Stimulated activated CD4-positive, alpha-beta T cell treated with anti-CD3 and anti-CD28 coated beads, TNF-alpha, amount 100 ng/mL, for 24 hours (primary cell): Measurements from ENCODE around the gene RGPD8.
"Not testable (repeated sequence)": the region's sequence is repeated elsewhere in the genome, so short reads cannot be mapped to it uniquely, and the experiment has no call there.

ENCODE experiments used
- DNase-seq, 3 experiments: peaks; one replicate each; pipeline ENCODE4 v3.0.0-alpha.2; 2020; ENCODE audit warnings: low read depth in 3 of 3

The RGPD8 gene

GRCh38 chr2:112435716-112436431, 2.4 kb upstream of the RGPD8 start:
- not testable (repeated sequence) for DNase-seq

- not testable (repeated sequence) for DNase-seq
Measured at GRCh38 chr2:112434890-112435715, 1.7 kb upstream of the RGPD8 start.

DNA sequence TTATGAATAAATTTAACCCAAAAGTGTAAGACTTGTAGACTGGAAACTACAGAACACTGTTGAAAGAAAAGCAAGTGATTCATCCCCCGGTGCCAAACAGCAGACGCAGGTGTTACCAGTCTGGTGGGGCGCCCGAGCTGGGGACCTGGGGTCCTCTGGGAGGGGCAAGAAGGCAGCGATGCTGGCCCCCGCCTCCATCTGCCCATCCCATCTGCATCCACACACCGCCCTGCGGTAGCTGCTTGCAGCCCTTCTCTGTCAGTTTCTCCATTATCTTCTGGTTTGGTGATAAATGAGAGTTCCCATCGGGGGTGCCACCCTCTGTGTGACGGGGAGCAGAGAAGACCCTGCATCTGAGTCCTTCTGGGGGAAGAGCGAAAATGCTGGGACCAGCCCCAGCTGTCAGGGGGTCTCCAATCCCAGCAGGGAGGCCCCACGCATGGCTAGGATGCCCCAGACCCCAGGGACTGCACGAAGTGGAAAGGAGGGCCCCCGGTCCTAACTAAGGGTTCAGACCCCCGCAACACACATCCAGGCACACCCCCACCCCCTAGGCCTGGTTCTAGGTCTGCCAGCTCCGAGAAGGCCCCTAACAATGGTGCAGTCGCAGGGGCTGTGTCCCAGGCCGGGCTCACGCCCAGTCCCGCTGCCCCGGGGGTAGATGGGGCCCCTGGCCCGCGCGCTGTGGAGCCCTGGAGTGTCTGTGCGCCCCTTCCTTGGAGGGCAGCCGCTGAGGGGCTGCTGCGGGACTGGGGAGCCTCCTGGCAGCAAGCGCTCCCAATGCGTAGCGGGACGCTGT, 686 bp upstream of the RGPD8 start:
- DNase-seq: no peak

DNA sequence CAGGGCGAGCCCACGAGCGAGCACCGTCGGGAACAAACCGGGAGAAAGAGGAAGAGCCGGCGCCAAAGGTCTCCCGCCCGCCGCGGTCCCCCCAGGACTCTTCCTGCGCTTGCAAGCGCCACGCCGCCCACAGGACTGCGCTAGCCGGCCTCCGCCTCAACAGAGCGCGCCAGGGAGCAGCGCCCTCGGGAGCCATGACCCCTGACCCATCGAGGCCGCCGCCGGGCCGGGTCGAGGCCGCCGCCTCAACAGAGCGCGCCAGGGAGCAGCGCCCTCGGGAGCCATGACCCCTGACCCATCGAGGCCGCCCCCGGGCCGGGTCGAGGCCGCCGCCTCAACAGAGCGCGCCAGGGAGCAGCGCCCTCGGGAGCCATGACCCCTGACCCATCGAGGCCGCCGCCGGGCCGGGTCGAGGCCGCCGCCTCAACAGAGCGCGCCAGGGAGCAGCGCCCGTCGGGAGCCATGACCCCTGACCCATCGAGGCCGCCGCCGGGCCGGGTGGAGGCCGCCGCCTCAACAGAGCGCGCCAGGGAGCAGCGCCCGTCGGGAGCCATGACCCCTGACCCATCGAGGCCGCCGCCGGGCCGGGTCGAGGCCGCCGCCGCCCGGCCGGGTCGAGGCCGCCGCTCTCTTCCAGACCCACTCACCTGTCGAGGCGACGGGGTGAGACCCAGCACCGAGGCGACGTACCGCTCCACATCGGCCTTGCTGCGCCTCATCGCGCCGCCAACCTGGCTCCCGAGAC, 538 bp downstream of the RGPD8 start:
- DNase-seq: peak in 1 of 3 experiments; percentile 46

- not testable (repeated sequence) for DNase-seq
Measured at GRCh38 chr2:112432390-112432734, 1.1 kb downstream of the RGPD8 start.

- DNase-seq: not testable (repeated sequence)
Measured at GRCh38 chr2:112431587-112432295, 1.7 kb downstream of the RGPD8 start.

- DNase-seq: not testable (repeated sequence)
Measured at GRCh38 chr2:112424553-112424952, 8.9 kb downstream of the RGPD8 start.

DNA sequence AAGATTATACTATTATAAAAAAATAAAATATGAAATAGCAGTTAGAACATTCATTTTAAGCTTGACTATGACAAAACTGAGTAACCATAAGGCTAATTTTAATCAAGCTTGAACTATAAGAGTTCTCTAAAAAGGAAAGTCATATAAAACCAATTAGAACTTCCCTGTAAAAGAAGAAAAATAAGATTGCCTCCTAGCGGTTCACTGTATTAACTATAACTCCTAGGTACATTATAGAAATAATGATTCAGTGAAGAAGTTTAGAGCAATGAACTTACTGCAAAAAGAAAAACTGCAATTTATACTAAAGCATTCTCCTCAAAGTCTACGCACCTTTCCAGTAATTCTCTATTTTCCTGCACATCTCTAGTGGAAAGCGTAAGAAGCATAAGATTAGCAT, 16.6 kb downstream of the RGPD8 start:
- DNase-seq: not testable (repeated sequence)

DNA sequence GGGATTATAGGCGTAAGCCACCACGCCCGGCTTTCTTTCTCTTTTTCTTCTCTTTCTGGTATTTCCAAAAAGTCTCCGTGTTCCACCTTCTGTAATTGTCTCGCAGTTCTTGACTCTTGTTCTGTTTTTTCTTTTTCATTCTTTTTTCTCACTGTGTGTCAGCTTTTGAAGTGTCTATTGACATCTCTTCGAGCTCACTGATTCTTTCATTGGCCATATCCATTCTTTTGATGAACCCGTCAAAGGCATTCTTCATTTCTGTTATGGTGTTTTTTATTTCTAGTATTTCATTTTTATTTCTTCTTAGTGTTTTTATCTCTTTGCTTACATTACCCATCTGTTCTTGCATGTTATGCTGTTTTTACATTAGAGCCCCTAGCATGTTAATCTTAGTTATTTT, 73.4 kb downstream of the RGPD8 start:
- not testable (repeated sequence) for DNase-seq

DNA sequence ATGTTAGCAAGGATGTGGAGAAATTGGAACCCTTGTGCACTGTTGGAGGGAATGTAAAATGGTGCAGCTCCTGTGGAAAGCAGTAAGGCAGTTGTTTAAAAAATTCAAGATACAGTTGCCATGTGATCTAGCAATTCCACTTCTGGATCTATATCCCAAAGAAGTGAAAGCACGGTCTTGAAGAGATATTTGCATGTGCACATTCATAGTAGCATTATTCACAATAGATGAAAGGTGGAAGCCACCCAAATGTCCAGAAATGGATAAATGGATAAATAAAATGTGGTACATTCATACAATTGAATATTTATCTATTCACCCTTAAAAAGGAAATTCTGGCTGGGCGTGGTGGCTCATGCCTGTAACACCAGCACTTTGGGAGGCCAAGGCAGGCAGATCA, 79.1 kb downstream of the RGPD8 start:
- DNase-seq: not testable (repeated sequence)

DNA sequence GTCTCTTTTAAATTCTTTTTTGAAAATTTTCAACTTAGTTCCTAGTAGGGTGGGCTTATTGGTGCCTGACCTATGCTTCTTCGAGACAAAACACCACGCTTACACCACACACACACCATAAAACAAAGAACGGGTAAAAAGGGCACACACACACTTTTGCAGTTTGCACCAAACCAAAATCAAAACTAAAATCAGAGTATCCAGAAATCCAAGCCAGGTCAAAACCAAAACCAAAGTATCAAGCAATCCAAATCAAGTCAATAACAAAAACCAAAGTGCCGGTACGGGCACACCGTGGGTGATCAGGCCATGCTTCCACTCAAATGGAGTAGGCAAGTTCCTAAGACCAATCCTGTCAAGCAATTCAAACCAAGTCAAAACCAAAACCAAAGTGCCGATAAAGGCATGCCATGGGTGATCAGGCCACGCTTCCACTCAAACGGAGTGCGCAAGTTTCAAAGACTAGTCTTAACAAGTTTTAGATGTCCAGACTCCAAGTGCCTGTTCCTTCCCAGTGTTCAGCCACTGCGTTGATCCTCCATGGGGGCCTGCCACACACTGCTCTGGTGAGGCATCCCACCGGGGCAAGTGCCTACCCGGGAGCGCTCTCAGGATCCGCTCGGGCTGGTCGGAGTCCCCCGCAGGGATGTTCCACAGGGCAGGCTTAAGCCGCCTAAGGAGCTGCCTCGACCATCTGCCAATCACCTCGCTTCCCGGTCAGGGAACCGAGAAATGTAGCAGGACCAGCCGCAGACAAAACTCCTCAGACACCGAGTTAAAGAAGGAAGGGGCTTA, 80.4 kb downstream of the RGPD8 start:
- DNase-seq: not testable (repeated sequence)

DNA sequence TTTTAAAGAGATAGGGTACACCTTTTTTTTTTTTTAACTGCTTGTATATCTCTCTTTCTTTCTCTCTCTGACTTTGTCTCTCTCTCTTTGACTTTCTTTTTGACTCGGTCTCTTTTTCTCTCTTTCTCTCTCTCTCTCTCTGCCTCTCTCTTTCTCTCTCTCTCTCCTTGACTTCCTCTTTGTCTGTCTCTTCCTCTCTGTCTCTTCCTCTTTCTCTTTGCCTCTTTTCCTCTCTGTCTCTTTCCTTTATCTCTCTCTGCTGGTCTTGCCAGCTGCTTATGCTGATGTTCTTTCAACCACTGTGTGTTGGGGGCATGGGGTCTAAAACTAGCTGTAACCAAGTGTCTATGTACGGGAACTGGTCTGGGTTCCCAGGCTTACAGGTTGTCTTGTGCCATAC, 81.2 kb downstream of the RGPD8 start:
- not testable (repeated sequence) for DNase-seq

GRCh38 chr2:112345030-112346027, 88.1 kb downstream of the RGPD8 start:
- no peak for DNase-seq

- no peak for DNase-seq
Measured at GRCh38 chr2:112343827-112344585, 89.4 kb downstream of the RGPD8 start.

- DNase-seq: no peak
Measured at GRCh38 chr2:112342067-112342550, 91.3 kb downstream of the RGPD8 start.

GRCh38 chr2:112340475-112341267, 92.8 kb downstream of the RGPD8 start:
- DNase-seq: no peak

DNA sequence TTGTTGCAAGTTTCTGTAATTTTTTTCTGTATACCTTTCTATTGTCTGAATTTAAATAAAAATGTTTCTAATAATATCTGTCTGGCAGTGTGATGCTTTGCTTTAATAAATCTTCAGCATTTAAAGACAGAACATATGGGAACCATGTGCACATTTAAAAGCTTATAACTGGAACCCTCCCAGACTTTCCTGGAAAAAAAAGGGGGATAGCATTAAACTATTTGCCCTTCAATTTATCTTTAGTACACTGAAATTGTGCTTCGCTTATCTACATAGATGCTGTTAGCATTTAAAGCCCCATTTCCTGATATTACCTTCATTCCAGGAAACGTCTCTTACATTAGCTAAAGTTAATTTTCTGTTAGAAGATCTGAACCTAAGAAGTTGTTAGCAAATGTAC, 93.5 kb downstream of the RGPD8 start:
- no peak for DNase-seq
